ENCODE results near the gene CFAP46.

CFAP46 gene

DNA sequence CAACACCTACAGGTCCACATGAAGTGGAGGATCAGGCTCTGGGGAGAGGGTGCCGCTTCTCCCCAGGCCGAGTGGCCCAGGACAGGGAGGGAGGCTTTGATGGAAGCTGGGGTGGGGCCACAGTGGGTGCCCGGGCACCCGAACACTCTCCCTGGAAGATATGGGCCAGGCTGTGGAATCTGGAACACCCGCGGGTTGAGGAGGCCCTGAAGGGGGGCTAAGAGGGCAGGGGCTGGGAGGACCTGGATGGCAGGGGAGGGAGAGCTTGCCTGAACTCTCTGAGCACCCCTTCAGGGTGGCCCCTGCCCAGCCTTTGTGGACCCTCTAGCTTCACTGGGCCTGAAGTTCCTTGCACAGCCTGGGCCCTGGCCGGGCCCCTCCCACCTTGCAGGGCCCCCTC lies 151.9 kb downstream of the CFAP46 start:
- DNase-seq (ENCODE audit: low spot score in 2 of 2) = no peak
- Histone ChIP-seq H3K27me3 (ENCODE audit: low read depth) (peaks cover 17% of the 10 kb centered on the region; the same call in 1 of the 2 replicates), H3K4me3 (no peak overlapping the region), H3K9me3 (no peaks in the 10 kb centered on the region), H3K4me1 (no peaks in the 10 kb centered on the region), H3K36me3 (replicated peaks) (no peaks in the 10 kb centered on the region)
- in situ Hi-C loops (cut with MboI; ENCODE audit: low sequenced_read_pairs) = no loop called here

DNA sequence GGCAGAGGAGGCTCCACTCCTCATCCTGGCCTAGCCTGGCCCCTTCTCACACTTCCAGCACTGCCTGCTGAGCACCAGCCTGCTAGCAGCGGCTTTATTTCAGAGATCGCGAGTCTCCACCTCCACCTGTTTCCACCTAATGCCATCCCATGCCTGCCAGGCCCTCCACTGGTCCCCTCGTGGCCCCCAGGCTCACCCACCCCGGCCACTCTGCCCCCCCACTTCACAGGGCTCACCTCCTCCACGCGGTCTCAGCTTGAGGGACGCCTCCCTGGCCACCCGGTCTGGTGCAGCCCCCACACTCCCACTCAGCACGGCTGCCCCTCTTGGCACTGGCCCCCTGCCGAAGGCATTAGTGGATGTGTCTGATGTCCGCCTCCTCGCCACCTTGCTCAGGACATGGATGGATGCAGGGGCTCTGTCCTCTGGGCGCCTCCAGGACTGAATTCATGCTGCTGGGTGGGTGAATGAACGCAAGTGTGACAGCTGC lies 152.7 kb downstream of the CFAP46 start:
- no peak for DNase-seq (ENCODE audit: low spot score in 2 of 2)
- Histone ChIP-seq H3K9me3 (no peaks in the 10 kb centered on the region), H3K4me3 (no peak overlapping the region), H3K27me3 (ENCODE audit: low read depth) (peaks cover 17% of the 10 kb centered on the region; the same call in 1 of the 2 replicates), H3K36me3 (replicated peaks) (no peaks in the 10 kb centered on the region), H3K4me1 (no peaks in the 10 kb centered on the region)
- in situ Hi-C loops (cut with MboI; ENCODE audit: low sequenced_read_pairs) = no loop called here

GRCh38 chr10:132788831-132789219 lies 153.5 kb downstream of the CFAP46 start:
- in situ Hi-C loops (cut with MboI; ENCODE audit: low sequenced_read_pairs) = no loop called here
- DNase-seq (ENCODE audit: low spot score in 2 of 2) = no peak
- H3K9me3 ChIP-seq = no peaks in the 10 kb centered on the region

DNA sequence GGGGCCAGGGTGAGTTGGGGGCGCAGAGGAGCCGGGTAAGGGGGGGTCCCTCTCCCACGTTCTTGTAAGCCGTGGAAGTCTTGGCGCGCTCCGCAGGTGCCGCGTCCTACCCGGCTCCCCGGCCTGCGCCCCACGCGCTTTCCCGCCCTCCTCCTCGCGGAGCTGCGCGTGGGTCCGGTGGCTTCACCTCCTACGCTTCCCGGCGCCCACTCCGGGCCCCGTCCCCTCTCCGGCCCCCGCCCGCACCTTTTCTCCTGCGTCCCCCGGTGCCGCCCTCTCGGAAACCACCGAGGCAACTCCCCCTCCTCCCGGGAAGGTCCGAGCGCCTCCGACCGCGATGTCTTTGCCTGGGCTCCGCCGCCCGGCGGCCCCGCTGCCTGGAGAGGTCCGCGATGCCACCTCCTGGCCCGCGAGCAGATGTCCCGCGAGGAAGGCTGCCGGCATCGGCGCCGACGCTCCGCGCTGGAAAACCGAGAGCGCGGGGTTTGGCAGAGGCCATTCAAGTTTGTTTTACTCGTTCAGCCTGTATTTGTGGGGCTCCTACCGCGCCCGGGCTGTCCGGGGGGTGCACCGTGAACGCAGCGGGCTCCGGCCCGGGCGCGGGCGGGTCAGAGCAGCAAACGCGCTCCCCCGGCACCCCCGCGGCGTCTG lies 154.1 kb downstream of the CFAP46 start:
- DNase-seq (ENCODE audit: low spot score in 2 of 2) = no peak
- in situ Hi-C loops (cut with MboI; ENCODE audit: low sequenced_read_pairs) = no loop called here
- no peak overlapping the region for H3K4me3 ChIP-seq
- H3K27me3 ChIP-seq (ENCODE audit: low read depth) = peaks cover 17% of the 10 kb centered on the region; the same call in 1 of the 2 replicates
- no peaks in the 10 kb centered on the region for H3K9me3 ChIP-seq
- H3K4me1 ChIP-seq = no peaks in the 10 kb centered on the region
- H3K36me3 ChIP-seq (replicated peaks) = no peaks in the 10 kb centered on the region

More at GRCh38 chr10:132788831-132789219, 153.5 kb downstream of the CFAP46 start:
- H3K4me3 ChIP-seq = no peak overlapping the region
- H3K4me1 ChIP-seq = no peaks in the 10 kb centered on the region
- no peaks in the 10 kb centered on the region for H3K36me3 ChIP-seq (replicated peaks)
- H3K27me3 ChIP-seq (ENCODE audit: low read depth) = peaks cover 17% of the 10 kb centered on the region; the same call in 1 of the 2 replicates

GRCh38 chr10:132787495-132788179 lies 154.7 kb downstream of the CFAP46 start:
- in situ Hi-C loops (cut with MboI; ENCODE audit: low sequenced_read_pairs) = no loop called here
- H3K36me3 ChIP-seq (replicated peaks) = no peaks in the 10 kb centered on the region
- H3K4me3 ChIP-seq = no peak overlapping the region
- H3K4me1 ChIP-seq = no peaks in the 10 kb centered on the region
- no peaks in the 10 kb centered on the region for H3K9me3 ChIP-seq
- peaks cover 17% of the 10 kb centered on the region; the same call in 1 of the 2 replicates for H3K27me3 ChIP-seq (ENCODE audit: low read depth)
- DNase-seq (ENCODE audit: low spot score in 2 of 2) = no peak

DNA sequence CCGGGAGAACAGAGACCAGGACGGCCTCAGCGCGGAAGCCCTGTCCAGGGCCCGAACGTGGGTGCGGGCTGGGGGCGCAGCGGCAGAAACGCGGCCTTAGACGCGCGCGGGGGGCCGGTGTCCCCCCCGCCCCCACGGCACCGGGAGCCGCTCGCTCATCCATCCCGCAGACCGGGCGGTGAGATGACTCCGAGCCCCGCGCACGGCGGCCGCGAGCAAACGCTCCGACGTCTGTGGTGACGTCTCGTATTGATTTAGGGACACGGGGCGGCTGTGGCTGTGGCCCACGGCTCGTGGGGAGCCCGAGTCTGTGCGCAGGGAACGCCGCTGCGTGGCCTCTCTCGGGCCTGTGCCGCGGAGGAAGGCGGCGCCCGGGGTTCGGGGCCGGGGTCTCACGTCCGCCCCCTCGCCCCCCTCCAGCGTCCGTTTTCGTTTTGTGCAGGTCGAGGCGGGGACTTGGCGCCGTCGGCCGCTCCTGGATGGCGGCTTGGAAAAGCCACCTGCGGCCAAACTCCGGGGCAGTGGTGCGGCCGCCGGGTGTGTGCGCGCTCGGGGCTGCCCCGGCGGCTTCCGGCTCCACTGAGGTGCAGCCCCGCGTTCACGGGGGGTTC lies 155.4 kb downstream of the CFAP46 start:
- Histone ChIP-seq H3K27me3 (ENCODE audit: low read depth) (peaks cover 17% of the 10 kb centered on the region; the same call in 1 of the 2 replicates), H3K4me3 (no peak overlapping the region), H3K36me3 (replicated peaks) (no peaks in the 10 kb centered on the region), H3K4me1 (no peaks in the 10 kb centered on the region), H3K9me3 (no peaks in the 10 kb centered on the region)
- no peak for DNase-seq (ENCODE audit: low spot score in 2 of 2)
- in situ Hi-C loops (cut with MboI; ENCODE audit: low sequenced_read_pairs) = no loop called here

- Histone ChIP-seq H3K4me3 (no peak overlapping the region), H3K27me3 (ENCODE audit: low read depth) (peaks cover 17% of the 10 kb centered on the region; the same call in 1 of the 2 replicates), H3K9me3 (no peaks in the 10 kb centered on the region), H3K4me1 (no peaks in the 10 kb centered on the region), H3K36me3 (replicated peaks) (no peaks in the 10 kb centered on the region)
- no peak for DNase-seq (ENCODE audit: low spot score in 2 of 2)
- in situ Hi-C loops (cut with MboI; ENCODE audit: low sequenced_read_pairs) = no loop called here
Observed at GRCh38 chr10:132786476-132786883, 155.9 kb downstream of the CFAP46 start.

DNA sequence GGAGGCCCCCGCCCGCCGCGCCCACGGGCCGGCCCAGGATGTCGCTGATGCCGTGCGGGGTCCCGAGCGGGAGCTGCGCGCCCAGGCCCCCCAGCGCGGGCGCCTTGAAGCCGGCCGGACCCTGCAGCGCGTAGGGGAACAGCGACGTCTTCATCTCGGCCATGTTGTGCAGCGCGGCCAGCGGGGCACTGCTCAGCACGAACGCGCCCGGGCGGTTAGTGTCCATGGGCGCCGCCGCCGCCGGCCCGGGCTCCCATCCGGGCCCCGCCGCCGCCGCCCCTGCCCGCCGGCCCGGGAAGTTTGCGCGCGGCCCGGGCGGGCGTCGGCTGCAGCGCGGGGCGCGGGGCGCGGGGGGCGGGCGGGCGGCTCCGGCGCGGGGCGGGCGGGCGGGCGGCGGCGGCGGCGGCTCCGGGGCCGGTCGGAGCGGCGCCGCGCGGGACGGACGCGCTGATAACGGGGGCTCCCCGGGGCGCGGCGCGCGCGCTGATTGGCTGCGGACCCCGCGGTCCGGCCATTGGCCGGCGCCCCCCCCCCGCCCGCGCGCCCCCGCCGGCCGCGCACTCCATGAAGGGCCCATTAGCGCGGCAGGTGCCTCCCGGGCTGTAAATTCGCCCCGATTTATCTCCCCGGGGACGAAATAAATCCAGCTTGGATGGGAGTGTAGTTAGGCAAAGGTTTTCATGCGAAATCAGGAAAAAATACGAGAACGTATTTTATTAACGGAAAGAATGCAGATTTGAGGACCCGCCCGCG lies 156.5 kb downstream of the CFAP46 start, which contains the start of gene NKX6-2:
TSS of gene NKX6-2 (minus strand) at position 425 of the 753 bp plus-strand sequence. CDS start at position 226, 199 bp downstream.
- no peaks in the 10 kb centered on the region for H3K36me3 ChIP-seq (replicated peaks)
- peaks cover 17% of the 10 kb centered on the region; the same call in 1 of the 2 replicates for H3K27me3 ChIP-seq (ENCODE audit: low read depth)
- H3K4me1 ChIP-seq = no peaks in the 10 kb centered on the region
- no peaks in the 10 kb centered on the region for H3K9me3 ChIP-seq
- DNase-seq (ENCODE audit: low spot score in 2 of 2) = no peak
- in situ Hi-C loops (cut with MboI; ENCODE audit: low sequenced_read_pairs) = no loop called here
- no peak within 1 kb of the TSS for H3K4me3 ChIP-seq

- in situ Hi-C loops (cut with MboI; ENCODE audit: low sequenced_read_pairs) = no loop called here
- no peak overlapping the region for H3K4me3 ChIP-seq
- H3K36me3 ChIP-seq (replicated peaks) = no peaks in the 10 kb centered on the region
- no peaks in the 10 kb centered on the region for H3K9me3 ChIP-seq
- DNase-seq (ENCODE audit: low spot score in 2 of 2) = no peak
- no peaks in the 10 kb centered on the region for H3K4me1 ChIP-seq
- H3K27me3 ChIP-seq (ENCODE audit: low read depth) = peaks cover 12% of the 10 kb centered on the region; the same call in 1 of the 2 replicates
Observed at GRCh38 chr10:132784866-132785722, 157.3 kb downstream of the CFAP46 start.

- H3K4me3 ChIP-seq = no peak overlapping the region
- DNase-seq (ENCODE audit: low spot score in 2 of 2) = no peak
- H3K27me3 ChIP-seq (ENCODE audit: low read depth) = peaks cover 12% of the 10 kb centered on the region; the same call in 1 of the 2 replicates
- no peaks in the 10 kb centered on the region for H3K9me3 ChIP-seq
- in situ Hi-C loops (cut with MboI; ENCODE audit: low sequenced_read_pairs) = no loop called here
- H3K36me3 ChIP-seq (replicated peaks) = no peaks in the 10 kb centered on the region; the same call in 1 of the 2 replicates
- no peaks in the 10 kb centered on the region for H3K4me1 ChIP-seq
Observed at GRCh38 chr10:132783940-132784865, 158.2 kb downstream of the CFAP46 start.

DNA sequence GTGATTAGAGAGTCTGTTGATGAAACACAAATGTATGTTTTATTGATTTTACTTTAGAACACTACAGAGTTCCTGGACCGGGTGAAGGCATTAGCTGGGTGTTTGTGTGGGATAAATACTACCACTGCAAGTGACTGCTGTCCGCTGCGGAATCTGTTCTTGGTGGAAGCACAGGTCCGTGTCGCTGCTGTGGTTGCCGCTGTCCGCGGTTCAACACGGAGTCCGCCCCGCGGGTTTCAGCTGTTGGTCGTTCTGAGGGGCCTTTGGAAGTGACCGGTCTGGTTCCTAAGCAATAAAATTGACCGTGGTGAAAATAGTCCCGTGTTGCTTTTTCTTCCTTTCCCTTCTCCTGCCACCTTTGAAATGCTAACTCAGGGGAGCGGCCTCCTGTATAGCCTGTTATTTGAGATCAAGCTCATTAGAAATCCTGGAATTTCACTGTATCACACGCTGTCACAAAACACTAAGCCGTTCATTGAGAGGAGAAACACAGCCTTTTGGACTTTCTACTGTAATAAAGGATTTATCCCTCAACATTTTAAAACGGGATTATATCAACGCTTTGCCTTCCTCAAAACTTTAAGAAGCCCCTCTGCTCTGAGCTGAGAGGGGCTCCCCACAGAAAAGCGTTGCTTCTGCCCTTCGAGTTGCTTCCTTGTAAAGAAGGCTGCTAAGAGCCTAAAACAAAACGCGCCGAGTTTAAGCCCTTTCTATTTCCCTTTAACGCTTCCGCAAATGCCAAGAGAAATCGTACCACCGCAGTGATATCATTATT lies 159.0 kb downstream of the CFAP46 start:
- no peaks in the 10 kb centered on the region for H3K4me1 ChIP-seq
- H3K4me3 ChIP-seq = no peak overlapping the region
- in situ Hi-C loops (cut with MboI; ENCODE audit: low sequenced_read_pairs) = no loop called here
- H3K9me3 ChIP-seq = no peaks in the 10 kb centered on the region
- no peak for DNase-seq (ENCODE audit: low spot score in 2 of 2)
- peaks cover 7% of the 10 kb centered on the region; the same call in 1 of the 2 replicates for H3K27me3 ChIP-seq (ENCODE audit: low read depth)
- H3K36me3 ChIP-seq (replicated peaks) = no peaks in the 10 kb centered on the region; the same call in 1 of the 2 replicates
